Neuron (in vitro differentiated cells): Measurements from ENCODE around the gene ARHGEF17.

Source experiments
- H2AFZ ChIP-seq: one replicate; pipeline ENCODE4 v1.6.1; 2013; ENCODE audit warnings: low read depth, mild to moderate bottlenecking, inconsistent platforms, low read length, moderate library complexity
- H3K27me3 ChIP-seq: one replicate; pipeline ENCODE4 v1.6.1; 2013; ENCODE audit warnings: low read length; ENCODE audit not compliant: insufficient read depth
- H3K36me3 ChIP-seq: one replicate; pipeline ENCODE4 v1.6.1; 2013; ENCODE audit warnings: low read length; ENCODE audit not compliant: insufficient read depth
- H3K4me1 ChIP-seq: one replicate; pipeline ENCODE4 v1.6.1; 2013; ENCODE audit warnings: low read length; ENCODE audit not compliant: insufficient read depth
- H3K4me3 ChIP-seq: 2 replicates; pipeline ENCODE4 v1.5.1; 2013; ENCODE audit warnings: mild to moderate bottlenecking, low read length, moderate library complexity
- H3K9me3 ChIP-seq: one replicate; pipeline ENCODE4 v1.6.1; 2013; ENCODE audit warnings: low read length

ARHGEF17 gene

DNA sequence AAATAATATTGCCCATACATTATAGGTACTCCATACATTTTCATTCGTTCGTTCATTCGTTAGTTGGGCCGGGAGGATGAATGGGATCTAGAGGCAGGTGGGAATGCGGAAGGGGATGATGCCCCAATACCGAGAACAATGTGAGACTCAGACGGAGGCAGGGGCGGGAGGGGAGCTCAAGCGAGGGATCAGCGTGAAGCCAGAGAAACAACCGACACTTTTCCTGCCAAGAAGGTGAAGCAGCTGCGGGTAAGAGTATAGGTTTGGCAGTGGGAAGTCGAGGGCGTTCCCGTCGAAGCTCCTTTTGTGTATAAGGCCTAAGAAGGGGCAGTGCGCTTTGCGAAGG is 1.1 kb upstream of the ARHGEF17 start:
- peak overlapping the region; percentile 45 for H3K4me3 ChIP-seq
- H3K27me3 ChIP-seq: no peaks in the 10 kb centered on the region
- peaks cover 1% of the 10 kb centered on the region for H3K9me3 ChIP-seq
- peaks cover 5% of the 10 kb centered on the region for H3K36me3 ChIP-seq
- H2AFZ ChIP-seq: peak overlapping the region; percentile 60
- H3K4me1 ChIP-seq: peaks cover 38% of the 10 kb centered on the region

DNA sequence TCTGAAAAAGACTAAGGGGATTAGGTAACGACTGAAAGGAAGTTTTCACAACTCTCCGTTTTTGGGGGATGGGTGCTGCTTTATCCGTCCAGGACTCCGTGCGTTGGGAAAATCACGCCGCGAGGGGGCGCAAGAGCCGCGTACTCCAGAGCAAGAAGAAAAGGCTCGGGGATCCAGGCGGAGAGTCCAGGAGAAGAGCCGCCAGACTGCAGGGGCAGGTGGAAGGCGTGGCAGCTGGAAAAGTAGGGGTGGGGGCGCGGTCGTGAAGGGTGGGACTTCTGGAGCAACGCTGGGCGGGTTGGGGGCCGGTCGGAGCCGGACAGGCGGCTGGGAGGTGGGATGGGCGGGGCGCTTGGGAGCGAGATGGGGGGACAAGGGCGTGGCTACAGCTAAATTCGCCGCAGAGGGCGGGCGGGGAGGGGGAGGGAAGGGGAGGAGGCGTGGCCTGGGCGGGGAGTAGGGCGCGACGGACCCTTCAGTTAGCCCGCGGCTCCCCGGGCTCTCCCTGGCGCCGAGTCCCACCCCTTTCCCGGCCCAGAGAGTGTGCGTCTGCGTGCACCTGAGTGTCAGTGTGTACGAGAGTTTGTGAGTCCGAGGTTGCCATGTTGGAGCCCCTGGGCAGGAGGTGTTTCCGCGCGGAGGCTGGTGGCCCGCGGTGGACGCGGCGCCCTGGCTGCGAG is 613 bp upstream of the ARHGEF17 start:
- Histone ChIP-seq H3K9me3 (peaks cover 1% of the 10 kb centered on the region), H3K27me3 (no peaks in the 10 kb centered on the region), H3K4me1 (peaks cover 44% of the 10 kb centered on the region), H2AFZ (peak overlapping the region; percentile 60), H3K4me3 (peak overlapping the region; percentile 60), H3K36me3 (peaks cover 5% of the 10 kb centered on the region)

DNA sequence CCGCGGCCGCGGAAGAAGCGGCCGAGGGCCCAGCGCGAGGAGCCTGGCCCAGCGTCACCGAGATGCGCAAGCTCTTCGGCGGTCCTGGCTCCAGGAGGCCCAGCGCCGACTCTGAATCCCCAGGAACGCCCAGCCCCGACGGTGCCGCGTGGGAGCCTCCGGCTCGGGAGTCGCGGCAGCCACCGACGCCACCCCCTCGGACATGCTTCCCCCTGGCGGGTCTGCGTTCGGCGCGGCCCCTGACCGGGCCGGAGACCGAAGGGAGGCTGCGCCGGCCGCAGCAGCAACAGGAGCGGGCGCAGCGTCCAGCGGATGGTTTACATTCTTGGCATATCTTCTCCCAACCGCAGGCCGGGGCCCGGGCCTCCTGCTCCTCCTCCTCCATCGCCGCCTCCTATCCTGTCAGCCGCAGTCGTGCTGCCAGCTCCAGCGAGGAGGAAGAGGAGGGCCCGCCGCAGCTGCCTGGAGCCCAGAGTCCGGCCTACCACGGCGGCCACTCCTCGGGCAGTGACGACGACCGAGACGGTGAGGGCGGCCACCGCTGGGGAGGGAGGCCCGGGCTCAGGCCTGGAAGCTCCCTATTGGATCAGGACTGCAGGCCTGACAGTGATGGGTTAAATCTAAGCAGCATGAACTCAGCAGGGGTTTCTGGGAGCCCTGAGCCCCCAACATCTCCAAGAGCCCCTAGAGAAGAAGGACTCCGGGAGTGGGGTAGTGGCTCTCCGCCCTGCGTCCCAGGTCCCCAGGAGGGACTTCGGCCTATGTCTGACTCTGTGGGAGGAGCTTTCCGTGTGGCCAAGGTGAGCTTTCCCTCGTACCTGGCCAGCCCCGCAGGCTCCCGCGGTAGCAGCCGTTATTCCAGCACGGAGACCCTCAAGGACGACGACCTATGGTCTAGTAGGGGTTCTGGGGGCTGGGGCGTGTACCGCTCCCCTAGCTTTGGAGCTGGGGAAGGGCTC is 1.2 kb downstream of the ARHGEF17 start:
- Histone ChIP-seq H3K4me1 (peaks cover 61% of the 10 kb centered on the region), H3K27me3 (no peaks in the 10 kb centered on the region), H3K4me3 (peak overlapping the region; percentile 60), H2AFZ (no peak overlapping the region), H3K36me3 (peaks cover 8% of the 10 kb centered on the region), H3K9me3 (peaks cover 1% of the 10 kb centered on the region)

DNA sequence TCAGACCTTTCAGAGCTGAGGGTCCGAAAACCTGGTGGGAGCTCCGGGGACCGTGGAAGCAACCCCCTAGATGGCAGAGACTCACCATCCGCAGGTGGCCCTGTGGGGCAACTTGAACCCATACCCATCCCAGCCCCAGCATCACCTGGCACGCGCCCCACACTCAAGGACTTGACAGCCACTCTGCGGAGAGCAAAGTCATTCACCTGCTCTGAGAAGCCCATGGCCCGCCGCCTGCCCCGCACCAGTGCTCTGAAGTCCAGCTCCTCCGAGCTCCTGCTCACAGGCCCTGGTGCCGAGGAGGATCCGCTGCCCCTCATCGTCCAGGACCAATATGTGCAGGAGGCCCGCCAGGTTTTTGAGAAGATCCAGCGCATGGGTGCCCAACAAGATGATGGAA is 2.0 kb downstream of the ARHGEF17 start:
- Histone ChIP-seq H3K4me3 (peak overlapping the region; percentile 60), H2AFZ (no peak overlapping the region), H3K4me1 (peaks cover 70% of the 10 kb centered on the region), H3K9me3 (peaks cover 1% of the 10 kb centered on the region), H3K27me3 (no peaks in the 10 kb centered on the region), H3K36me3 (peaks cover 10% of the 10 kb centered on the region)

DNA sequence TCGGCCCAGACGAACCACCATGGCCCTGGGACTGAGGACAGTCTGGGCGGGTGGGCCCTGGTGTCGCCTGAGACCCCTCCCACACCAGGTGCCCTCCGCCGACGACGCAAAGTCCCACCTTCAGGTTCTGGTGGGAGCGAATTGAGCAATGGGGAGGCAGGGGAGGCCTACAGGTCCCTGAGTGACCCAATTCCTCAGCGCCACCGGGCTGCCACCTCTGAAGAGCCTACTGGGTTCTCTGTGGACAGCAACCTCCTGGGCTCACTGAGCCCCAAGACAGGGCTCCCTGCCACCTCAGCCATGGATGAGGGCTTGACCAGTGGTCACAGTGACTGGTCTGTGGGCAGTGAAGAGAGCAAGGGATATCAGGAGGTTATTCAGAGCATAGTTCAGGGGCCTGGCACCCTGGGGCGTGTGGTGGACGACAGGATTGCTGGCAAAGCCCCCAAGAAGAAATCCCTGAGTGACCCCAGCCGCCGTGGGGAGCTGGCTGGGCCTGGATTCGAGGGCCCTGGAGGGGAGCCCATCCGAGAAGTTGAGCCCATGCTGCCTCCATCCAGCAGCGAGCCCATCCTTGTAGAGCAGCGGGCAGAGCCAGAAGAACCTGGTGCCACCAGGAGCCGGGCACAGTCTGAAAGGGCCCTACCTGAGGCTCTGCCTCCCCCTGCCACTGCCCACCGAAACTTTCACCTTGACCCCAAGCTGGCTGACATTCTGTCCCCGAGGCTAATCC is 2.8 kb downstream of the ARHGEF17 start:
- H3K4me1 ChIP-seq: peaks cover 73% of the 10 kb centered on the region
- peaks cover 13% of the 10 kb centered on the region for H3K36me3 ChIP-seq
- no peak overlapping the region for H3K4me3 ChIP-seq

DNA sequence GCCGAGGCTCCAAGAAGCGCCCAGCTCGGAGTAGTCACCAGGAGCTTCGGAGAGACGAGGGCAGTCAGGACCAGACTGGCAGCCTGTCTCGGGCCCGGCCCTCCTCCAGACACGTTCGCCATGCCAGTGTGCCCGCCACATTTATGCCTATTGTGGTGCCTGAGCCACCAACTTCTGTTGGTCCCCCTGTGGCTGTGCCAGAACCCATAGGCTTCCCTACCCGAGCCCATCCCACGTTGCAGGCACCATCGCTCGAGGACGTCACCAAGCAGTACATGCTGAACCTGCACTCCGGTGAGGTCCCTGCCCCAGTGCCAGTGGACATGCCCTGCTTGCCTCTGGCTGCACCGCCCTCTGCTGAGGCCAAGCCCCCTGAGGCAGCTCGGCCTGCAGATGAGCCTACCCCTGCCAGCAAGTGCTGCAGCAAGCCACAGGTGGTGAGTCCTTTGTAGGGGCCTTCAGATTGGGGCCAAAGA is 3.4 kb downstream of the ARHGEF17 start:
- Histone ChIP-seq H3K27me3 (no peaks in the 10 kb centered on the region), H3K4me3 (peak overlapping the region; percentile 31), H3K9me3 (peaks cover 1% of the 10 kb centered on the region), H2AFZ (no peak overlapping the region), H3K36me3 (peaks cover 13% of the 10 kb centered on the region), H3K4me1 (peaks cover 73% of the 10 kb centered on the region)

More for the DNA sequence above, 2.8 kb downstream of the ARHGEF17 start:
- peaks cover 1% of the 10 kb centered on the region for H3K9me3 ChIP-seq
- H2AFZ ChIP-seq: no peak overlapping the region
- H3K27me3 ChIP-seq: no peaks in the 10 kb centered on the region

DNA sequence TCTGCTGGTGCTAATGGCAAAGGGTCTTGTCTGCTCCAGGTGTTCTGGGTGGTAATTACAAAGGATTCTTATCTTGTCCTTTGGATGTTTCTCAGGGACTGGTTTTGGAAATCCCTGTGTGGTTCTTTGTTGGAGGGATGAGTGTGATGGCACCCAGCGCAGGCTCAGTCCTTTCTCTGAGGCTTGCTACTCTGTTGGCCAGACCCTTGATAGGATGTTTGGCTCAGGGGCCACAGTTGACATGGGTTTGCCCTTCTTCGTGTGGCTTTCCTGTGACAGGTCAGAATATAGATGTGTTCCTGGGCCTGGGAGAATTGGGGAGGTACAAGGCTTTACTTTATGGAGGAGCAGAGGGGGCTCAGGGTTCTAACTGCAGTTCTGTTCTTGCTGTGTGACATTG is 4.0 kb downstream of the ARHGEF17 start:
- no peak overlapping the region for H2AFZ ChIP-seq
- peaks cover 1% of the 10 kb centered on the region for H3K9me3 ChIP-seq
- peaks cover 68% of the 10 kb centered on the region for H3K4me1 ChIP-seq
- peak overlapping the region; percentile 31 for H3K4me3 ChIP-seq
- H3K27me3 ChIP-seq: no peaks in the 10 kb centered on the region
- peaks cover 15% of the 10 kb centered on the region for H3K36me3 ChIP-seq

DNA sequence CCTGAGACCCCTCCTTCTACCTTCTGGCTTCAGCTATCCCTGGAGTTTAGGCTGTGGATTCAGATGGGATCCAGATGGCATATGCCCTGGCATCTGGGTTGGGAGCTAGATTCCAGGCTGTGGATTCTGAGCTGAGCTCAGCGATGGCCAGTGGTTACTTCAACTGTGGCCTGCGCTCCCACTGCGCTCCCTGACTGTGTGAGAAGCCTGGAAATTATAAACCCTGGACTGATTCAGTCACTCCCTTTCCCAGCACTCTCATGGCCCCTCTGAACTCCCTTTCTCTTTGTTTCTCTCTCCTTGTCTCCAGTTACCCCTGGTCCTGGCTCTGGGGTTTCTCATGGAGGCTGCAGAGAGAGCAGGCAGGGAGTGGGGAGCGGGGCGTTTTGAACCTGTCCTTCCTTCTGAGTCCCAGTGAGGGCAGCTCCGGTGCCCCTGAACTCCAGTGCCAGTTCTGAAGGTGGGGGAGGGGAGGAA is 4.8 kb downstream of the ARHGEF17 start:
- peaks cover 64% of the 10 kb centered on the region for H3K4me1 ChIP-seq
- H3K4me3 ChIP-seq: peak overlapping the region; percentile 31
- H3K36me3 ChIP-seq: peaks cover 15% of the 10 kb centered on the region
- no peaks in the 10 kb centered on the region for H3K27me3 ChIP-seq
- no peak overlapping the region for H2AFZ ChIP-seq
- H3K9me3 ChIP-seq: peaks cover 1% of the 10 kb centered on the region

DNA sequence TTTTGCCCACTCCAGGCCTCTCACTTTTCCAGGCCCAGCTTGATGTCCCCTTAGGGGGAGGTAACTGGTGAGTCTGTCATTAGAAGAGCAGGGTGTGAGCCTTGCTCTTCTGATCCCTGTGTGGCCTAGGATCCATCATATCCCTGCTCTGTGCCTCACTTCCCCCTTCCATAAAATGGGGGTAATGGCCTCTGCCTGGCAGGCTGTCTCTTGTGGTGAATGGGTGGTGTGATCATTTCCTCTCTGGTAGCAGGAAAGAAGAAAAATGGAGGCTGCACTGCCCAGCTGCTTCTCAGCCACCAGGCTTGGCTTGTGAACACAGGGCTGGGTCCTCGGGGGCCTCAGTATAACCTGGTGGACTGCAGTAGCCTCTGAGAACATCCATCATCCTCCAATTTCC is 5.6 kb downstream of the ARHGEF17 start:
- Histone ChIP-seq H3K9me3 (peaks cover 1% of the 10 kb centered on the region), H3K4me1 (peaks cover 64% of the 10 kb centered on the region), H3K4me3 (no peak overlapping the region), H2AFZ (no peak overlapping the region), H3K36me3 (peaks cover 17% of the 10 kb centered on the region), H3K27me3 (no peaks in the 10 kb centered on the region)

DNA sequence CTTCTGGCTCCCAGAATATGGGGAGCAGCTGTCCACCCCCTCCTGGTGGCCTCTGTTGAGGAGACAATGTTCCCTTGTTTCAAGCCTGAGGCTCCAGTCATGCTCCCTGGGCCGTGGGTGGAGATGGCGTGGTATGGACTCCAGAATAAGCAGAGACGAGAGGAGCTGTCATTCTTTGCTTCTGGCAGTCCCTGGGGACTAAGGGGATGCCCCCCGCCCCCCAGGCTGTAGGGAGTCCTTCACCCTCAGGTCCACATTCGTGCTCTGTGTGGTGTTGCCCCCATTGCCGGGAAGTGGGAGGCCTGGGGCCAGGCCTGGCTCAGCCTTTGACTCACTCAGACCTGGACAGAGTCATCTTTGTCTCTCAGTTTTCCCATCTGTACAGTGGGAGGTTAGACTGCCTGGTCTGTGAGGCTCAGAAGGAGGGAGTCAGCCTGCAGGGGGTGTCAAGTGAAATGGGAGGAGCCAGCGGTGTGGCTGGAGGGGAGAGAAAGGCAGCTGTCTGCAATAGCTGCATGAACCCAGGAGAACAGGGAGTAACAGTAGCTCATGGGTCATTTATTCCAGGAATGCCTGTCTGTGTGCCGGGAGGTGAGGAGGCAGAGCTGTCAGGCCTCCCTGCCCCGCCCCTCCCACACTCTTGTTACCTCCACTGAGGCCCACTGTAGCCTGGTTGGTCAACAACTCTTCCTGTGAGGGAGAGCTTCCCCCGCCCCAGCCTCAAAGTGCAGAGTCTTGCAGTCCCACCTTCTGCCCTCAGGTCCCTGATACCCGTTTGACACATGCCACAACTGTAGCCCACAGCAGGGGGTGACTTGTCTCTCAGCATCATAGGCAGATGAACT is 6.3 kb downstream of the ARHGEF17 start:
- no peak overlapping the region for H2AFZ ChIP-seq
- H3K27me3 ChIP-seq: no peaks in the 10 kb centered on the region
- no peak overlapping the region for H3K4me3 ChIP-seq
- H3K4me1 ChIP-seq: peaks cover 60% of the 10 kb centered on the region
- H3K36me3 ChIP-seq: peaks cover 18% of the 10 kb centered on the region
- peaks cover 1% of the 10 kb centered on the region for H3K9me3 ChIP-seq

DNA sequence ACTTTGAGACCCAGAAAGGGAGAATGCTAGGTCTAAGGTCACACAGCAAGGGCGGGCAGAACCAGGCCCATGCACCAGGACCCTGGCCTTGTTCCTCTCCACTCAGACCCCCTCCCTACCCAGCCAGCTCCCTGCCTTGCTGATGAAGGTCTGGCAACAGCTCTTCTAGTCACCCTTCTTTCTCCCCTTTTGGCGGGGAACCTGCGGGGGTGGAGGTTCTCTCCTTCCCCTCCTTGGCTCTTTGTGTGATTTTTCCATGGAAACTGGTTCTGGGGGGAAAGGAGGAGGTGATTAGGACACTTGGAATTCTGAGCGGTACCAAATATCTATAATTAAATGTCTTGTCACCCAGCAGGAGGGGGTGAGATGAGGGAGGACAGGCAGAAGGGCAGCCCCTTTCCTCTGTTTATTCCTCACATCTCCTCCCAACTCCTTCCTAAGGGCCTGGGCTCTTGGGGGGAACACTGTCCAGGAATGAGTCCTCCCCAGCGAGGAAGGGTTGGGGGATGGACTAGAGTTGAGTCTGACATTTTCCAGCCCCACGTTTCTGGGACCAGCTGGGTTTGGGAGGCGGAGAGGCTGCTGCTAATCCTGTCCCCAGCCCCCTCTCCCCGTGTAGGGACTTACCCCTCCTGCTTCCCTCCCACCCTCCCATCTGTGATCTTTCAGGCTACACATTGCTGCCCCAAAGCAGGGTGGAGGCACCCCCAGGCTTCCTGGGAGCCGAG is 7.4 kb downstream of the ARHGEF17 start:
- Histone ChIP-seq H3K27me3 (no peaks in the 10 kb centered on the region), H3K36me3 (peaks cover 14% of the 10 kb centered on the region), H3K4me1 (peaks cover 49% of the 10 kb centered on the region), H3K9me3 (peaks cover under 1% of the 10 kb centered on the region), H3K4me3 (no peak overlapping the region), H2AFZ (no peak overlapping the region)

DNA sequence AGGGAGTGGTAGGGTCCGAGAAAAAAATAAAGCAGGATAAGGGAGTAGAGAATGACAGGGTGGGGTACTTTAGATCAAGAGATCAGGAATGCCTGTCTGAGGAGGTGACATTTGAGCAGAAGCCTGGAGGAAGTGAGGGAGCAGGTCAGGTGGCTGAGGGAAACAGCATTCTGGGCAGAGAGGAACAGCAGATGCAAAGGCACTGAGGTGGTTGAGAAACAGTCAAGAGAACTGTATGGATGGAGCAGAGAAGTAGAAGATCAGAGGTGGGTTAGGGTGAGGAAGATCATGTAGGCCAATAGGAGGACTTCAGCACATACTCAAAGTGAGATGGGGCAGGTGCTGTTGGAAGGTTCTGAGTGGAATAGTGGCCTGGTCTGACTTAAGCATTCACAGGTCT is 8.3 kb downstream of the ARHGEF17 start:
- Histone ChIP-seq H3K4me3 (no peak overlapping the region), H3K36me3 (peaks cover 13% of the 10 kb centered on the region), H3K27me3 (no peaks in the 10 kb centered on the region), H3K4me1 (peaks cover 41% of the 10 kb centered on the region), H2AFZ (no peak overlapping the region), H3K9me3 (no peaks in the 10 kb centered on the region)
